Measurements from ENCODE around the gene CACNB4. TPM values are rescaled to one million over a fixed set of nuclear protein-coding genes. Genes with fewer than 3 reads are reported as not detected.
"Not testable (repeated sequence)": the region's sequence is repeated elsewhere in the genome, so short reads cannot be mapped to it uniquely, and the experiment has no call there.

Gene CACNB4
- total RNA-seq, 1 experiment from 2014 or later, result not detected

- no peak overlapping the region for H3K9ac ChIP-seq (ENCODE audit: low read length)
- no peaks in the 10 kb centered on the region for H3F3A ChIP-seq (ENCODE audit: low read length, unreplicated experiment)
- H3K4me2 ChIP-seq (ENCODE audit: low read length), result no peak overlapping the region
- no peaks in the 10 kb centered on the region for H3K79me2 ChIP-seq (ENCODE audit: low read length)
- H3K4me3 ChIP-seq (ENCODE audit: low read length), result no peak overlapping the region
- H3K9me2 ChIP-seq (replicated peaks; ENCODE audit: low read length), result no peaks in the 10 kb centered on the region
- POLR2A ChIA-PET (ENCODE audit: unreplicated experiment), result interaction anchor here (0.6 kb wide), 1 partner anchor 333 kb away, joined by 4 read pairs; no protein-coding TSS in a partner anchor
- no peak for TF ChIP-seq CTCF (conservative IDR thresholded peaks at IDR 0.05; ENCODE audit: low read depth, low read length)
- TF ChIP-seq EZH2 (IDR thresholded peaks at IDR 0.05; ENCODE audit: low read length, unreplicated experiment), result no peak
- TF ChIP-seq EZH2phosphoT487 (IDR thresholded peaks at IDR 0.05; ENCODE audit: borderline replicate concordance, low read length), result no peak
- H3K9me3 ChIP-seq (ENCODE audit: low read length), result no peaks in the 10 kb centered on the region
- H3K36me3 ChIP-seq (ENCODE audit: low read depth, low read length), result no peaks in the 10 kb centered on the region
- BruUV-seq (replicated peaks), result no TSS peak
- no peak for ATAC-seq
- H3K27ac ChIP-seq (ENCODE audit: low read length), result no peak overlapping the region
- no peaks in the 10 kb centered on the region for H3K4me1 ChIP-seq (ENCODE audit: insufficient read depth, low read length)
- no peaks in the 10 kb centered on the region for H4K20me1 ChIP-seq (ENCODE audit: low read length)
- intact Hi-C loops (cut with micrococcal nuclease), result no loop called here
- DNase-seq, result no peak
- no peaks in the 10 kb centered on the region for H3K27me3 ChIP-seq (ENCODE audit: low read length)
- no peak overlapping the region for H2AFZ ChIP-seq (ENCODE audit: low read length)
- CTCF ChIA-PET, result no interaction called here
Measured at GRCh38 chr2:151880586-151880985, 218.3 kb downstream of the CACNB4 start.

GRCh38 chr2:151878655-151879563 lies 219.9 kb downstream of the CACNB4 start:
- Histone ChIP-seq H3K9me3 (ENCODE audit: low read length) (no peaks in the 10 kb centered on the region), H2AFZ (ENCODE audit: low read length) (no peak overlapping the region), H3K4me3 (ENCODE audit: low read length) (no peak overlapping the region), H3K4me2 (ENCODE audit: low read length) (no peak overlapping the region), H3K36me3 (ENCODE audit: low read depth, low read length) (no peaks in the 10 kb centered on the region), H3F3A (ENCODE audit: low read length, unreplicated experiment) (no peaks in the 10 kb centered on the region), H3K4me1 (ENCODE audit: insufficient read depth, low read length) (no peaks in the 10 kb centered on the region), H3K79me2 (ENCODE audit: low read length) (no peaks in the 10 kb centered on the region), H3K27ac (ENCODE audit: low read length) (no peak overlapping the region), H3K9ac (ENCODE audit: low read length) (no peak overlapping the region), H3K9me2 (replicated peaks; ENCODE audit: low read length) (no peaks in the 10 kb centered on the region), H4K20me1 (ENCODE audit: low read length) (no peaks in the 10 kb centered on the region), H3K27me3 (ENCODE audit: low read length) (peaks cover 9% of the 10 kb centered on the region)
- ATAC-seq, result no peak
- ChIA-PET CTCF (no interaction called here), POLR2A (ENCODE audit: unreplicated experiment) (interaction anchor here (0.6 kb wide), 1 partner anchor 52 kb away, joined by 4 read pairs; no protein-coding TSS in a partner anchor)
- DNase-seq, result peak; percentile 32
- no TSS peak for BruUV-seq (replicated peaks)
- TF ChIP-seq EZH2phosphoT487 (IDR thresholded peaks at IDR 0.05; ENCODE audit: borderline replicate concordance, low read length) (no peak), EZH2 (IDR thresholded peaks at IDR 0.05; ENCODE audit: low read length, unreplicated experiment) (no peak), CTCF (conservative IDR thresholded peaks at IDR 0.05; ENCODE audit: low read depth, low read length) (no peak)
- intact Hi-C loops (cut with micrococcal nuclease), result no loop called here

GRCh38 chr2:151878204-151878603 lies 220.6 kb downstream of the CACNB4 start:
- no peak for ATAC-seq
- no peak overlapping the region for H3K4me2 ChIP-seq (ENCODE audit: low read length)
- H3K36me3 ChIP-seq (ENCODE audit: low read depth, low read length), result no peaks in the 10 kb centered on the region
- H3K79me2 ChIP-seq (ENCODE audit: low read length), result no peaks in the 10 kb centered on the region
- H2AFZ ChIP-seq (ENCODE audit: low read length), result no peak overlapping the region
- intact Hi-C loops (cut with micrococcal nuclease), result no loop called here
- H3K27me3 ChIP-seq (ENCODE audit: low read length), result peaks cover 16% of the 10 kb centered on the region
- no peaks in the 10 kb centered on the region for H4K20me1 ChIP-seq (ENCODE audit: low read length)
- H3F3A ChIP-seq (ENCODE audit: low read length, unreplicated experiment), result no peaks in the 10 kb centered on the region
- H3K27ac ChIP-seq (ENCODE audit: low read length), result no peak overlapping the region
- H3K9me3 ChIP-seq (ENCODE audit: low read length), result no peaks in the 10 kb centered on the region
- no peaks in the 10 kb centered on the region for H3K9me2 ChIP-seq (replicated peaks; ENCODE audit: low read length)
- ChIA-PET CTCF (no interaction called here), POLR2A (ENCODE audit: unreplicated experiment) (no interaction called here)
- BruUV-seq (replicated peaks), result no TSS peak
- TF ChIP-seq EZH2 (IDR thresholded peaks at IDR 0.05; ENCODE audit: low read length, unreplicated experiment) (no peak), EZH2phosphoT487 (IDR thresholded peaks at IDR 0.05; ENCODE audit: borderline replicate concordance, low read length) (no peak), CTCF (conservative IDR thresholded peaks at IDR 0.05; ENCODE audit: low read depth, low read length) (no peak)
- H3K9ac ChIP-seq (ENCODE audit: low read length), result no peak overlapping the region
- H3K4me1 ChIP-seq (ENCODE audit: insufficient read depth, low read length), result no peaks in the 10 kb centered on the region
- no peak for DNase-seq
- no peak overlapping the region for H3K4me3 ChIP-seq (ENCODE audit: low read length)

- H3K4me2 ChIP-seq (ENCODE audit: low read length); H3K4me3 ChIP-seq (ENCODE audit: low read length); H4K20me1 ChIP-seq (ENCODE audit: low read length); H3K9ac ChIP-seq (ENCODE audit: low read length); H3K27ac ChIP-seq (ENCODE audit: low read length); H3K36me3 ChIP-seq (ENCODE audit: low read depth, low read length); ATAC-seq; H3K4me1 ChIP-seq (ENCODE audit: insufficient read depth, low read length); H2AFZ ChIP-seq (ENCODE audit: low read length); intact Hi-C loops (cut with micrococcal nuclease); CTCF ChIA-PET; BruUV-seq (replicated peaks); H3K9me2 ChIP-seq (replicated peaks; ENCODE audit: low read length); H3K79me2 ChIP-seq (ENCODE audit: low read length); POLR2A ChIA-PET (ENCODE audit: unreplicated experiment); DNase-seq; H3K9me3 ChIP-seq (ENCODE audit: low read length); H3F3A ChIP-seq (ENCODE audit: low read length, unreplicated experiment): not testable (repeated sequence)
- peaks cover 42% of the 10 kb centered on the region for H3K27me3 ChIP-seq (ENCODE audit: low read length)
Measured at GRCh38 chr2:151875631-151876030, 223.2 kb downstream of the CACNB4 start.

Measured in PC-3 (cell line).